Measurements from ENCODE around the gene EXOC6B. TPM values are rescaled to one million over a fixed set of nuclear protein-coding genes. Genes with fewer than 3 reads are reported as not detected.
"Not testable (repeated sequence)": the region's sequence is repeated elsewhere in the genome, so short reads cannot be mapped to it uniquely, and the experiment has no call there.

EXOC6B gene
- total RNA-seq, 1 donor from 2014 or later: 32.4 TPM

GRCh38 chr2:72545790-72546189, 280.0 kb downstream of the EXOC6B start:
- H3K4me1 ChIP-seq: no peaks in the 10 kb centered on the region
- H3K27ac ChIP-seq: no peak overlapping the region
- no peaks in the 10 kb centered on the region for H3K36me3 ChIP-seq
- intact Hi-C loops (cut with DNase I): no loop called here
- no peak for TF ChIP-seq CTCF (IDR thresholded peaks at IDR 0.05)
- no peaks in the 10 kb centered on the region for H3K9me3 ChIP-seq
- DNase-seq (ENCODE audit: low spot score in 2 of 2): no peak
- no peaks in the 10 kb centered on the region for H3K27me3 ChIP-seq
- H3K4me3 ChIP-seq: no peak overlapping the region

- intact Hi-C loops (cut with DNase I): no loop called here
- no peaks in the 10 kb centered on the region for H3K27me3 ChIP-seq
- no peak overlapping the region for H3K27ac ChIP-seq
- no peaks in the 10 kb centered on the region for H3K36me3 ChIP-seq
- no peak for DNase-seq (ENCODE audit: low spot score in 2 of 2)
- TF ChIP-seq CTCF (IDR thresholded peaks at IDR 0.05): no peak
- no peaks in the 10 kb centered on the region for H3K4me1 ChIP-seq
- no peaks in the 10 kb centered on the region for H3K9me3 ChIP-seq
- H3K4me3 ChIP-seq: no peak overlapping the region
Measured at GRCh38 chr2:72544554-72544953, 281.3 kb downstream of the EXOC6B start.

- DNase-seq (ENCODE audit: low spot score in 2 of 2): no peak
- Histone ChIP-seq H3K27ac (no peak overlapping the region), H3K9me3 (no peaks in the 10 kb centered on the region), H3K27me3 (no peaks in the 10 kb centered on the region), H3K4me3 (no peak overlapping the region), H3K4me1 (no peaks in the 10 kb centered on the region), H3K36me3 (no peaks in the 10 kb centered on the region)
- no peak for TF ChIP-seq CTCF (IDR thresholded peaks at IDR 0.05)
- intact Hi-C loops (cut with DNase I): no loop called here
Measured at GRCh38 chr2:72543497-72544216, 282.2 kb downstream of the EXOC6B start.

- intact Hi-C loops (cut with DNase I): no loop called here
- Histone ChIP-seq H3K27ac (no peak overlapping the region), H3K4me1 (no peaks in the 10 kb centered on the region), H3K27me3 (no peaks in the 10 kb centered on the region), H3K36me3 (no peaks in the 10 kb centered on the region), H3K9me3 (no peaks in the 10 kb centered on the region), H3K4me3 (no peak overlapping the region)
- DNase-seq (ENCODE audit: low spot score in 2 of 2): no peak
- TF ChIP-seq CTCF (IDR thresholded peaks at IDR 0.05): no peak
Measured at GRCh38 chr2:72539071-72539552, 286.7 kb downstream of the EXOC6B start.

GRCh38 chr2:72538486-72538885, 287.3 kb downstream of the EXOC6B start:
- Histone ChIP-seq H3K4me3 (no peak overlapping the region), H3K4me1 (no peaks in the 10 kb centered on the region), H3K27me3 (no peaks in the 10 kb centered on the region), H3K9me3 (no peaks in the 10 kb centered on the region), H3K36me3 (no peaks in the 10 kb centered on the region), H3K27ac (no peak overlapping the region)
- DNase-seq (ENCODE audit: low spot score in 2 of 2): no peak
- intact Hi-C loops (cut with DNase I): no loop called here
- no peak for TF ChIP-seq CTCF (IDR thresholded peaks at IDR 0.05)

GRCh38 chr2:72535586-72535985, 290.2 kb downstream of the EXOC6B start:
- DNase-seq (ENCODE audit: low spot score in 2 of 2); H3K27me3 ChIP-seq; H3K4me3 ChIP-seq; H3K36me3 ChIP-seq; H3K4me1 ChIP-seq; intact Hi-C loops (cut with DNase I); H3K9me3 ChIP-seq; H3K27ac ChIP-seq: not testable (repeated sequence)
